Fibroblast of lung (primary cell): ENCODE measurements around the gene NOXRED1. TPM values are rescaled to one million over a fixed set of nuclear protein-coding genes. Genes with fewer than 3 reads are reported as not detected.

ENCODE experiments used
- DNase-seq, 2 donors: peaks; one replicate each; pipeline versions ENCODE4 v3.0.0 to v3.0.0-alpha.2; 2010; ENCODE audit warnings: low read depth in 2 of 2
- H2AFZ ChIP-seq: 2 replicates; pipeline ENCODE4 v1.5.1; 2012; ENCODE audit warnings: low read length, control low read depth, inconsistent platforms
- H3K27ac ChIP-seq: 2 replicates; pipeline ENCODE4 v1.5.1; 2011; ENCODE audit warnings: low read length, control low read depth; ENCODE audit not compliant: insufficient read depth
- H3K27me3 ChIP-seq: 2 replicates; pipeline ENCODE4 v1.5.1; 2011; ENCODE audit warnings: mild to moderate bottlenecking, low read length; ENCODE audit not compliant: control insufficient read depth, insufficient read depth
- H3K36me3 ChIP-seq: 2 replicates; pipeline ENCODE4 v1.5.1; 2011; ENCODE audit warnings: low read length; ENCODE audit not compliant: control insufficient read depth, insufficient read depth
- H3K4me1 ChIP-seq: 2 replicates; pipeline ENCODE4 v1.5.1; 2011; ENCODE audit warnings: low read length; ENCODE audit not compliant: control insufficient read depth, insufficient read depth; ENCODE audit errors: extremely low read depth
- H3K4me2 ChIP-seq: 2 replicates; pipeline ENCODE4 v1.5.1; 2011; ENCODE audit warnings: low read length, control low read depth; ENCODE audit not compliant: insufficient read depth; ENCODE audit errors: extremely low read depth
- H3K4me3 ChIP-seq, 4 experiments: fragments of 200-600 bp in 1 of 4; sonication (generic) in 1 of 4; replicated peaks in 1 of 4; 2 replicates each; pipeline ENCODE4 v1.5.1; 2011 to 2016; ENCODE audit warnings: low read length in 4 of 4, low read depth in 3 of 4, mild to moderate bottlenecking in 3 of 4, control low read depth in 2 of 4, inconsistent platforms in 1 of 4, mixed read lengths in 1 of 4; ENCODE audit not compliant: insufficient read depth in 1 of 4; ENCODE audit errors: control extremely low read depth in 1 of 4
- H3K79me2 ChIP-seq: 2 replicates; pipeline ENCODE4 v1.5.1; 2012; ENCODE audit warnings: mild to moderate bottlenecking, low read length, inconsistent platforms; ENCODE audit not compliant: control insufficient read depth, insufficient read depth
- H3K9ac ChIP-seq: 2 replicates; pipeline ENCODE4 v1.5.1; 2011; ENCODE audit warnings: mild to moderate bottlenecking, low read length, control low read depth; ENCODE audit not compliant: insufficient read depth
- H3K9me3 ChIP-seq: 2 replicates; pipeline ENCODE4 v1.5.1; 2012; ENCODE audit warnings: low read depth, low read length; ENCODE audit not compliant: control insufficient read depth, insufficient read depth
- H4K20me1 ChIP-seq: 2 replicates; pipeline ENCODE4 v1.5.1; 2011; ENCODE audit warnings: low read length; ENCODE audit not compliant: control insufficient read depth, insufficient read depth; ENCODE audit errors: extremely low read depth
- CTCF ChIP-seq, 2 donors: IDR thresholded peaks in 1 of 2; conservative IDR thresholded peaks in 1 of 2; 1 replicate in 1 of 2; 2 replicates in 1 of 2; pipeline ENCODE4 v1.5.1; 2011 to 2012; ENCODE audit warnings: low read length in 2 of 2, control low read depth in 1 of 2, inconsistent platforms in 1 of 2, low read depth in 1 of 2, mild to moderate bottlenecking in 1 of 2
- EZH2 ChIP-seq: IDR thresholded peaks from 2 replicates; pipeline ENCODE4 v1.5.1; 2012; ENCODE audit warnings: low read length, control low read depth, mild to moderate bottlenecking; ENCODE audit errors: missing control alignments
- polyA plus RNA-seq, 2 donors: library from polyadenylated mRNA; depleted of rRNA in 1 of 2; stranded (reverse) in 1 of 2; unstranded in 1 of 2; fragments of >200 nt; gene quantifications; 2 replicates each; pipeline ENCODE4 v1.2.1, GENCODE V29; 2011 to 2012; ENCODE audit warnings: missing spikeins in 1 of 2
- total RNA-seq: library from RNA; depleted of rRNA; stranded (reverse); fragments of >200 nt; gene quantifications from 2 replicates; pipeline ENCODE4 v1.2.1, GENCODE V29; 2014

Gene NOXRED1
- total and polyA plus RNA-seq, 2 donors (not counting 1 experiment from before 2014, with no cell fraction given) = 0.14 to 0.83 TPM

GRCh38 chr14:77346495-77346894 is 76.8 kb downstream of the NOXRED1 start:
- Histone ChIP-seq H3K27ac (no peak overlapping the region), H3K27me3 (no peaks in the 10 kb centered on the region), H2AFZ (no peak overlapping the region), H3K4me1 (no peaks in the 10 kb centered on the region), H3K36me3 (no peaks in the 10 kb centered on the region), H3K4me3 (no peak overlapping the region), H3K79me2 (no peaks in the 10 kb centered on the region), H3K9ac (no peak overlapping the region), H4K20me1 (no peaks in the 10 kb centered on the region), H3K4me2 (no peak overlapping the region), H3K9me3 (no peaks in the 10 kb centered on the region)
- TF ChIP-seq CTCF (conservative IDR thresholded peaks at IDR 0.05 in 1 of 2, IDR thresholded peaks at IDR 0.05 in 1 of 2; ENCODE audit: low read depth in 1 of 2, low read length in 2 of 2) = no peak
- TF ChIP-seq EZH2 = no peak
- no peak for DNase-seq

GRCh38 chr14:77344377-77344996 is 78.8 kb downstream of the NOXRED1 start:
- H3K79me2 ChIP-seq = no peaks in the 10 kb centered on the region
- no peak overlapping the region for H3K4me3 ChIP-seq
- no peak overlapping the region for H3K4me2 ChIP-seq
- no peaks in the 10 kb centered on the region for H3K4me1 ChIP-seq
- H3K9me3 ChIP-seq = no peaks in the 10 kb centered on the region
- no peaks in the 10 kb centered on the region for H3K27me3 ChIP-seq
- H4K20me1 ChIP-seq = no peaks in the 10 kb centered on the region
- TF ChIP-seq EZH2 = no peak
- TF ChIP-seq CTCF (conservative IDR thresholded peaks at IDR 0.05 in 1 of 2, IDR thresholded peaks at IDR 0.05 in 1 of 2; ENCODE audit: low read depth in 1 of 2, low read length in 2 of 2) = no peak
- no peak for DNase-seq
- H3K27ac ChIP-seq = no peak overlapping the region
- H3K9ac ChIP-seq = no peak overlapping the region
- no peak overlapping the region for H2AFZ ChIP-seq
- H3K36me3 ChIP-seq = no peaks in the 10 kb centered on the region

Other genes with a start within 250 kb of the NOXRED1 start
- gene TMEM63C, start 241.7 kb downstream of the NOXRED1 start, total RNA-seq = 0.66 TPM in 1 of 2 replicates, not detected in the other
- not detected in 2 replicates for gene TMEM63C, start 241.7 kb downstream of the NOXRED1 start, polyA plus RNA-seq
- not detected in 2 replicates for gene NGB, start 152.3 kb downstream of the NOXRED1 start, total RNA-seq
- gene NGB, start 152.3 kb downstream of the NOXRED1 start, polyA plus RNA-seq = not detected in 2 replicates
- gene POMT2, start 102.6 kb downstream of the NOXRED1 start, total RNA-seq = 8.5 and 9.6 TPM in 2 replicates
- gene POMT2, start 102.6 kb downstream of the NOXRED1 start, polyA plus RNA-seq = 11.0 and 12.0 TPM in 2 replicates
- gene GSTZ1, start 102.5 kb downstream of the NOXRED1 start, total RNA-seq = 13.7 and 20.5 TPM in 2 replicates
- 12.4 and 14.4 TPM in 2 replicates for gene GSTZ1, start 102.5 kb downstream of the NOXRED1 start, polyA plus RNA-seq
- 7.4 TPM in 2 replicates for gene TMED8, start 46.4 kb downstream of the NOXRED1 start, total RNA-seq
- gene TMED8, start 46.4 kb downstream of the NOXRED1 start, polyA plus RNA-seq = 5.1 and 7.0 TPM in 2 replicates
- gene SAMD15, start 46.1 kb downstream of the NOXRED1 start, total RNA-seq = 0.33 and 0.77 TPM in 2 replicates
- 0.69 and 1.1 TPM in 2 replicates for gene SAMD15, start 46.1 kb downstream of the NOXRED1 start, polyA plus RNA-seq
- gene VIPAS39, start 34.1 kb upstream of the NOXRED1 start, total RNA-seq = 26.7 and 28.2 TPM in 2 replicates
- 25.4 and 28.1 TPM in 2 replicates for gene VIPAS39, start 34.1 kb upstream of the NOXRED1 start, polyA plus RNA-seq
- 60.3 and 71.1 TPM in 2 replicates for gene AHSA1, start 34.6 kb upstream of the NOXRED1 start, total RNA-seq
- gene AHSA1, start 34.6 kb upstream of the NOXRED1 start, polyA plus RNA-seq = 187 and 189 TPM in 2 replicates
- not detected in 2 replicates for gene ISM2, start 75.3 kb upstream of the NOXRED1 start, total RNA-seq
- gene ISM2, start 75.3 kb upstream of the NOXRED1 start, polyA plus RNA-seq = 0.01 TPM in 1 of 2 replicates, not detected in the other
- gene SPTLC2, start 193.1 kb upstream of the NOXRED1 start, total RNA-seq = 16.9 and 22.8 TPM in 2 replicates
- gene SPTLC2, start 193.1 kb upstream of the NOXRED1 start, polyA plus RNA-seq = 23.7 and 25.9 TPM in 2 replicates